HPDE6-E6E7 (cell line): ENCODE data around the gene ARID1B.

Experiments used
- DNase-seq: peaks from one replicate; pipeline ENCODE4 v3.0.0; 2011; ENCODE audit warnings: missing footprints; ENCODE audit errors: extremely low spot score

ARID1B gene

DNA sequence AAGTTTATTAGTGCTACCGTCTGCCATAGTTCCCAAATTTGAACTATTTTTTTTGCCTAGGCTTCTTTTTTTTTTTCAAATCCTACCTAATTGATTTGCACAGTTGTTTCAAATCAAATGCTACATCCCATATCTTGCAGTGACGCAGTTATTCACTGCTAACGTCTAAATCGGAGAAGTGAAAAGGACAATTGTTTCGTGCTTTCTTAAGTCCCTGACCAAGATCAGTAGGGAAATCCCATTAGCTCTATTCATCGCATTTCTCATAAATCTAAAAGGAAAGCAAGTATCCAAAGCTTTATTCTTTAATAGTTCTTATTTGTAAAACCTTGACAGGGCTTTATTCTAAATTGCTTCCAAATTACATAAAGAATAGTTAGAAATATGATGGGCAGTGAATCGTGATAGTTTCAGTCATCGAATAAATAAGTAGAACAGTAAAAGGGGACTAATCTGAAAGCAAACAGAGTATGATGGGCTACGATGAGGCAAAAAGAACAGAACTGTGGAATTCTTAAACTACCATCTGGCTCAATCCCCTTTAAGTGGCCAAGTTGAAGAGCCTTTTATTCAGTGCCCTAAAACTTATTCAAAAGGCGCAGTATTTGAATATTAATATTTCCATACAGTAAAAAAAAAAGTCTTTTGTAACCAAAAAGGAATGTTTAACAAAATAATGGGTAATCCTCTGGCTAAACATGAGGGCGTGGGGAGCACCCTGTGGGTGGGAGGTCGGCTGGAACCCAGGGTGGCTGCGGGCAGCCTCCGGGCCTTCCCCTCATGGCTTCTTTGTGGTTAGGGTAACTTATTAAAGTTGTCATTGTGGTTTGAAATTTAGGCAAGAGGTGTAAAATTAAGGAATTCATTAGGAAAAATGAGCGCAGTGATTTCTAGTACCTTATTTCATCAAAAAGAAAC lies 3.0 kb upstream of the ARID1B start:
- no peak for DNase-seq

DNA sequence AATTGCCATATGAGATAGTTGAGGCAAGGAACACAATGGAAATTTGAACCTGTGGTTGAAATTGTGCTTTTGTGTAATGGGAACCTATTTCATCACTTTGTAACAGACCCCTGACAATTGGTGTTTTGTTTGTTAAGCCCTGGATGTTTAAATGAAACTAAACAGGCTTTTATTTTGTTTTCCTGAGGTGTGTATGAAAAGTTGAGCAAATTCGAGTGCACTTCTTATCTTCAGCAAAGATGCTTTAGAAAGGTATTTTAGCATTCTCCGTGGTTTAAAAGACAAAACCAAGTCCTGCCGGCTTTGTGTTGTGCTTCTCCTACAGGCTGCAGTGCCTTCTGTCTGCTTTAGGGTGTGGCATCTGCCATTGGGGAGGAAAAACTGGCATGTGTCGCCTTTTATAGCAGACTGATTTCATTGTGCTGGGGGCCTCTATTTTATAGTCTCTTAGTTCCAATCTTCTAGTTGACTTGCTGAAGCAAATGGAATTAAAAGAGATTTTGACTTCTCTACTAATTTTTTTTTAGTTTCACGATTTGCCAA lies 2.2 kb upstream of the ARID1B start:
- no peak for DNase-seq

DNA sequence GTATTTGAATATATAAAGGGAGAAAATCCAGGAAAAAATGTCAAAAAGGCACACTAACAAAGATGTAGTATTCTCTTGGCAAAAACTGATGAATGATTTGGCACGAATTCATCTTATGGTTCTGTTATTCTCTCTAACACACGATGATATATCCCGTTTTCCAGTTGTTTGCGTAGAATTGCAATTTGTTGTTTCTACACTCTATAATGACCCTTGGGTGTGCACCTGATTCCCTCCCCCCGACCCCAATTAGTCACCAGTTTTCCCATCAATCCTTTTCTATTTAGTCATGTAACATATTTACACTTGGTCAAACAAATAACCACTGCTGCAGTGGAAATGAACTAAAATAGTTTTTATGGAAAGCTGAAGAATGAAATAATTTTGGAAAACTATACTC lies 1.5 kb upstream of the ARID1B start:
- DNase-seq, result no peak

DNA sequence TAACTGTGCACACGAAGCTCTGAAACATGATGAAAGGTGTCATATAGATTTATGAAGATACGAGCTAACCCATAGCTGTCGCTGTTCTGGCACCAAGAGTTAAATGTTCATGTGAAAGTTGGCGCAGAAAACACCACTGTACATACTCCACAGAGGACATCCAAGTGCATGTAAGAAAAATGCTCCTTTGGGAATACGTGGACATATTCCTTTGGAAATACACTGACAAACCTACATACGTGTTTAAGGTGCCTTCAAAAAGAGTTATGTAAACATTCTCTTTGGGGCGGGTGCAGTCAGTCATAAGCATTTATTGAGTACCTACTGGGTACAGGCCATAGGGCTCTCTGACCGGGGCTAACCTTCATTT lies 723 bp upstream of the ARID1B start:
- DNase-seq, result no peak

DNA sequence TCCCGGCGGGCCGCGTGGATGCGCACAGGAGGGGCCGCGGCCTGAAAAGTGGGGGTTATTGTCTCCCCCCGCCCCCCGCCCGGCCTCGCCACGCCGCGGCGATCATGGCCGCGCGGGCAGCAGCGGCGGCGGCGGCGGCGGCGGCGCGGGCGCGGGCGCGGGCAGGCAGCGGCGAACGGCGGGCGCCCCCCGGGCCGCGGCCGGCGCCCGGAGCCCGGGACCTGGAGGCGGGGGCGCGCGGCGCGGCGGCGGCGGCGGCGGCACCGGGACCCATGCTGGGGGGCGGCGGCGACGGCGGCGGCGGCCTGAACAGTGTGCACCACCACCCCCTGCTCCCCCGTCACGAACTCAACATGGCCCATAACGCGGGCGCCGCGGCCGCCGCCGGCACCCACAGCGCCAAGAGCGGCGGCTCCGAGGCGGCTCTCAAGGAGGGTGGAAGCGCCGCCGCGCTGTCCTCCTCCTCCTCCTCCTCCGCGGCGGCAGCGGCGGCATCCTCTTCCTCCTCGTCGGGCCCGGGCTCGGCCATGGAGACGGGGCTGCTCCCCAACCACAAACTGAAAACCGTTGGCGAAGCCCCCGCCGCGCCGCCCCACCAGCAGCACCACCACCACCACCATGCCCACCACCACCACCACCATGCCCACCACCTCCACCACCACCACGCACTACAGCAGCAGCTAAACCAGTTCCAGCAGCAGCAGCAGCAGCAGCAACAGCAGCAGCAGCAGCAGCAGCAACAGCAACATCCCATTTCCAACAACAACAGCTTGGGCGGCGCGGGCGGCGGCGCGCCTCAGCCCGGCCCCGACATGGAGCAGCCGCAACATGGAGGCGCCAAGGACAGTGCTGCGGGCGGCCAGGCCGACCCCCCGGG lies 637 bp downstream of the ARID1B start:
- DNase-seq, result no peak

DNA sequence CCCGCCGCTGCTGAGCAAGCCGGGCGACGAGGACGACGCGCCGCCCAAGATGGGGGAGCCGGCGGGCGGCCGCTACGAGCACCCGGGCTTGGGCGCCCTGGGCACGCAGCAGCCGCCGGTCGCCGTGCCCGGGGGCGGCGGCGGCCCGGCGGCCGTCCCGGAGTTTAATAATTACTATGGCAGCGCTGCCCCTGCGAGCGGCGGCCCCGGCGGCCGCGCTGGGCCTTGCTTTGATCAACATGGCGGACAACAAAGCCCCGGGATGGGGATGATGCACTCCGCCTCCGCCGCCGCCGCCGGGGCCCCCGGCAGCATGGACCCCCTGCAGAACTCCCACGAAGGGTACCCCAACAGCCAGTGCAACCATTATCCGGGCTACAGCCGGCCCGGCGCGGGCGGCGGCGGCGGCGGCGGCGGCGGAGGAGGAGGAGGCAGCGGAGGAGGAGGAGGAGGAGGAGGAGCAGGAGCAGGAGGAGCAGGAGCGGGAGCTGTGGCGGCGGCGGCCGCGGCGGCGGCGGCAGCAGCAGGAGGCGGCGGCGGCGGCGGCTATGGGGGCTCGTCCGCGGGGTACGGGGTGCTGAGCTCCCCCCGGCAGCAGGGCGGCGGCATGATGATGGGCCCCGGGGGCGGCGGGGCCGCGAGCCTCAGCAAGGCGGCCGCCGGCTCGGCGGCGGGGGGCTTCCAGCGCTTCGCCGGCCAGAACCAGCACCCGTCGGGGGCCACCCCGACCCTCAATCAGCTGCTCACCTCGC lies 1.5 kb downstream of the ARID1B start:
- no peak for DNase-seq

DNA sequence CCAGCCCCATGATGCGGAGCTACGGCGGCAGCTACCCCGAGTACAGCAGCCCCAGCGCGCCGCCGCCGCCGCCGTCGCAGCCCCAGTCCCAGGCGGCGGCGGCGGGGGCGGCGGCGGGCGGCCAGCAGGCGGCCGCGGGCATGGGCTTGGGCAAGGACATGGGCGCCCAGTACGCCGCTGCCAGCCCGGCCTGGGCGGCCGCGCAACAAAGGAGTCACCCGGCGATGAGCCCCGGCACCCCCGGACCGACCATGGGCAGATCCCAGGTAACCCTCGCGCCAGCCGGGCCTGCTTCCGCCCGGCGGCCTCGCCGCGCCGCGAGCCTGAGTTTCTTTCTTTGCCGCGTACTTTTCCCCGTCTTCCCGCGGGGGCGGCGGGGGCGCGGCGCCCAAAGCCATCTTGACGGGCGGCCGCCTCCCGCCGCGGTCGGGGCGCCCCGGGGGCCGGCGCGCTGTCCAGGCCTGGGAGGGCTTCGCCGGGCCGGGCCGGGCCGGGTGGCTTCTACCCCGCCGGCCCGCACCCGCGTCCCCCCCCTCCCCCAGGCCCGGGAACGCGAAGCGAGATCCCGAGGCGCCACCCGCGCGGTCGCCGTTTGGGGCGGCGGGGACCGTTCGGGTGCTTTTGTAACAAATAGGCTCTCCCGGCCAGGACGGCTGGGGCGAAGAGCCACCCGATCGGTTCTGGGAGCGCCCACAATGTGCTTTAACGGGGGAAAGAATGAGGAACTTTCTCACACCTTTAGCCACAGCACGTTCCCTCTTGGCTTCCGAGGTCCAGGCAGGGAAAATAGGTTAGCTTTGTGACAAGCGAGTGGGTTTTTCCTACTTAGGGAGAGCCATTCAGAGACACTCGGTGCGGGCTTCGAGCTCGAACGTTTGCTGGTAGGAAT lies 2.3 kb downstream of the ARID1B start:
- no peak for DNase-seq

DNA sequence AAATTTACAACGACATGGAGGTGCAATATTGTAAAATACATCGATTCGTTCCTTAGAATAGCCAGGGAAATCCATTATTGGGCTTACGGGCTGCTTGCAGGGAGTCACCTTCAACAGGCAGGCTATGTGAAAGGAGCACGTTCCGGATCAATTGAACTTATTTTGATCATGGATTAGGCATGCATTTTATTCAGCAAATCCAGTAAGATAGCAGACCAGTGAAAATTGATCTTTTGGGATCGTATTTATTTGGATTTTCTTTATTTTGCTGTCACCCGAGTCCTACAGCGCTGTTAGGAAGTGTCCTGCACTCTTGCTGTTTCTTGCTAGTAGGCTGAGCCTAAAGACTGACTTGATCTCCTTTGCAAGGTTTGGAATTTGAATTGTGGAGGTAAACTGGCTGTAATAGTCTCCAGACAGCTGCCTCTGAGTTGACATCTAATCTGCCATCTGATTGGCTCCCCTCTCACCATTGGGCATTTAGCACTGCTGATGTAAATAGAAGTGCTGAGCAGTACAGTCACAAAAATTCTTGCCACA lies 3.0 kb downstream of the ARID1B start:
- peak; percentile 70 for DNase-seq

DNA sequence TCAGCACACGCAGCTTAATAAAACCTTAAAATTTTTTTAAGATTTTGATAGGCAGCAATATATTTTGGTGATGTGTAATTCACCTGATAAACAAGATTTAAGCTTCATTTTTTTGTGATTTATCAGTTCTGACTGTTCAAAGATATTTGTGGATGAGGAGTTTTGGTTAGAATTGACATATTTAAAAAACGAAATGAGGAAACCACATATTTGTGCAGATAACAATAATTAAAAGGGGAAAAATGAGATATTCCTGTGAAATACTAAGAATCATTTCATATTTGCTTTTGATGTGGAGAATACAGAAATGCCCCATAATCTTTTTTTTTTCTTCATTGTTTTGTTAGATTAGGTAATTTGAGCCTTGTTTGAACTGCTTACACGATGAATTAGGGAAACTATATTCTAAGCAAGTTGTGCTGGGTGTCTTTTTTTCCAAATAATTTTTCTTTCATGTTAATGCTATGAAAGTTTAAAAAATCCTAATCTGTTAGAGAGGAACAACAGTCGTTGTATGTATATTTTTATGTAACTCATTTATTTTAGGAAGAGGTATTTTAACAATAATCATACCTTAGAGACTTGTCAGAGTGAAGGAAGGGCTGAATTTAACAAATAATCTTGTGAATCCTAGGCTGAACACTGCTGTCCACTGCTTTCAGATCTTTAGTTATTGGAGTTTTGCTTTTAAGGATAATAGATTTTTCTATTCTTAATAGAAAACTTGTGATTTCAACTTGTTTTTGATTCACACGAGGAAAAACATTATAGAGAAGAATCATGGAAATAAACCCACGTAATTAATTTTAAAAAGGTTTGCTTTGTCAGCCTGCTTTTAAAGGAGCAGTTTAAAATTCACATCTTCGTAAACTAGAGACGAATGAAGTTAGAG lies 4.0 kb downstream of the ARID1B start:
- no peak for DNase-seq

DNA sequence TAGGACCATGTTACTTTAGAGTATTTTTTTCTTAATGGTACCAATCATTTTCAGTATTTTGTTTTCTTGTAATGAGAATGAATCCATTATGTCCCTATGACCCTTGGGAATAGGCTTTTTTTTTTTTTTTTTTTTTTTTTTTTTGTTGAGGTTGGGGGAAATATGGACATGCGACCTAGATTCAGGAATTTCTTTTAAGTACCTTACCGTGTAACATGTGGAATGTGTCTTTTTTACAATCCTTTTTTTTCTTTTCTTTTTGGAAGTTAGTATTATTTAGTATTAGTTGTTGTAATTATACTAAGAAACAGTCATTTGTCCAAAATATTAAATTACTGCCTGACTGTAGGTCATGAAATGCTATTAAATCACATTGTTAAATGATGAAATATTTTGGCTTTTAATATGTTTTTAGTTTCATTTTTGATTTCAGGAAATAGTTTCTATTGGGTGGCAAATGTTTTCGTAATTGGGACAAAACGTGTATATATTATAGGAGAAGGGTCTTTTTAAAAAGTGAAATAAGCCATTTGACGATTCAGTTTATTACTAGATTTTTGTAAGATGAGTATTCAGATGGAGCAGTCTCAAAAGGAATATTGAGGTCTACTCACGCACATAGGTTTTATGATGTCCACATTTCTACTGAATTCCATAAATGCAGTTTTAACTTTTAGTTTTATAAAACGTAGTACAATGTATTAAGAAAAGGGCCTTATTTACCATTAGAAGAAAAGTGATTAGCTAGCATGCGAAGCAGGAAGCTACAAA lies 4.9 kb downstream of the ARID1B start:
- no peak for DNase-seq

DNA sequence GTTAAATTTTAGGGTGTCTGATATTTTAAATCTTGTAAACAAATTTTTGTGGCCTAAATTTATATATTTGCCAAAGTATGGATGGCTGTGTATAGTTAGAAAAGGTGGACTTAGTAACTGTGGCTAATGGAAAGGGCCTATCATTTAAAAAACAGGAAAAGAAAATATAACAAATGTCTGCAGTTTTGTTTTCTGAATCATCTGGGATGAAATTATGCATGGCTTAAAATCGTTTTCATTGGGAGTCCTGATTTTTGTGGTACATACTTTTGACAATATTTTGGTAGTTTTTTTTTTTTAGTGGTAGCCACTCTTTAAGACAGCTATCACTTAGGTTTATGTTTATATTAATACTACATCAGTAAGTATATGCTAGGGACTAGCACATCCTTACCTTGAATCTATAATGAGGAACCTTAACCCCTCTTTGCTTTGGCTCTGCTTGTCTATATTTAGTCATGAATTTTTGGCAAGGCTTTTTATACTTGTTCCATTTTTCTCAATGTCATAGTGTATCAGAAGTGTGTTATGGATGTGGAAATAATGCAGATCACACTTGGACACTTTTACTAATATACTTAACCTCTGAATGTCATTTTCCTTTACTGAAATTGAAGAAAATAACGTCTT lies 5.6 kb downstream of the ARID1B start:
- DNase-seq, result no peak

DNA sequence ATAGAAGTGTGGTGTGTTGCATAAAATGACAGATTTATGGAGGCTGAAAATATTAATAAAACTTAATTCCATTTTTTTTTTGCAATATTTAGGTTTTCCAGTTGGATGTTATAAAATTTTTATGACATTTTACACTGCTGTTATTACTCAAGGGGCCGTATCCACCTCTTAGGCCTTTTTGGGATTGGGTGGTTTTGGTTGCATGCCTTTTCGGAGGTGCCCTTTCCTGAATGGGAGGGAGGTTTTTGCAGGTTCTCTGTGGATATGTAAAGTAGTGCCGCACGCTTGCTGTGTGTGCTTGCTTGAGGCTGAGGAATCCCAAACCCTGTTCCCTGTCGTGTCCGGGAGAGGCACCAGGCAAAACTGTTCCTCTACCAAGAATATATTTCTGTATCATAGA lies 6.8 kb downstream of the ARID1B start:
- no peak for DNase-seq

DNA sequence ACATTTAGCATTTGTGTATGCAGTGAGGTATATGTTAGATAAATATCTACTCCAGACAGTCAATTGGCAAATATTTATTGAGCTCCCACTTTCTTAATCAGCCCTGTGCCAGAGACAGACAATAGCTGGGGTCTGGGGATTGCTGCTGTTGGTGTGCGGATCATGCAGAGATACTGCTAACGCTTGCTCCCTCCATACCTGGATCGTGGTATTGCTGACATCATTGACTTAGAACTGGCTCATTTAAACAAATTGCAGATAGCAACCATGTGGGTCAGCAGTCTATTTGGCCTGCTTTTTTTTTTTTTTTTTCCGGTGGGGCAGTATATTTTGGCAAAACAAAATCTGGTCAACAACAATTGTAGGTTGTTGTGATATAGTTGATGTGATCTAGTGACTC lies 9.5 kb downstream of the ARID1B start:
- DNase-seq, result no peak

DNA sequence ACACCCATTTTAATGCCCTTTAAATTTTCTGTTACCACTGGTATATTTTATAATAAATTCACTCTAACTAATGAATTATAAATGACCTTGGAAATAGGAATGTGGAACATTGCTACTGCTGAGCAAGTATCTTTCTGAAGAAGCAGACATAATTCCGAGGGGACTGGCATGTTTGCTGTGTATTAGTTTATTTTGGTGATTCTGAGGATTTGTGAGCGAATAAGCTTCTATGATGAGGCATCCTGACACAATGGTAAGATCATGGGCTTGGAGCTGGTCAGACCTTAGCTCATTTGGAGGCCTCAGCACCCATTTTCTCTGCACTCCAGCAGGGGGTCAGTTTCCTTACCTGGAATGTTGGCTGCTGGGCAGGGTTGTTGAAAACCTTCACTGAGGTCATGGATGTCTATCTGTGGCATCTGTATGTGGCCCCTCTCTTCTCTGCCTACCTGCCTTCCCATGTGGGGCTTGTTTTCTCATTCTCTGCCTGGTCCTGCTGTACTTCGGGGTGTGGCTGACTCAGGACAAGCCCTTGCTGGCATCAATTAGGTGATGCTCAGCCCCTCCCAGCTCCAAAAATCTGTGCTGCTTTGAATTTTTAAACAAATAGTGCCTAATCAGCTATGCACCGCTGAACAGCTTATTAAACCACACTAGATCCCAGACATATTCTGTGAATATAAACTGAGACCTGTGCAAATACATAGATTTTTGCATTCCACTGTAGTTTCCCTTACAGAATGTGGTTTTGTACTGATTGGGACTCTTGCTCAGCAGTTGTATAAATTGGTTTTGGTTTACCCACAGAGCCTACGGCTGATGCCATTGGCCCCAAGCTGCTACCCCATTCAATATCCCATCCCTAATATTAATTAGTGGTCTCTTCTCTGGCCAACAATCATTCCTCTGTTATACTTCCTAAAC lies 10.7 kb downstream of the ARID1B start:
- DNase-seq, result no peak

DNA sequence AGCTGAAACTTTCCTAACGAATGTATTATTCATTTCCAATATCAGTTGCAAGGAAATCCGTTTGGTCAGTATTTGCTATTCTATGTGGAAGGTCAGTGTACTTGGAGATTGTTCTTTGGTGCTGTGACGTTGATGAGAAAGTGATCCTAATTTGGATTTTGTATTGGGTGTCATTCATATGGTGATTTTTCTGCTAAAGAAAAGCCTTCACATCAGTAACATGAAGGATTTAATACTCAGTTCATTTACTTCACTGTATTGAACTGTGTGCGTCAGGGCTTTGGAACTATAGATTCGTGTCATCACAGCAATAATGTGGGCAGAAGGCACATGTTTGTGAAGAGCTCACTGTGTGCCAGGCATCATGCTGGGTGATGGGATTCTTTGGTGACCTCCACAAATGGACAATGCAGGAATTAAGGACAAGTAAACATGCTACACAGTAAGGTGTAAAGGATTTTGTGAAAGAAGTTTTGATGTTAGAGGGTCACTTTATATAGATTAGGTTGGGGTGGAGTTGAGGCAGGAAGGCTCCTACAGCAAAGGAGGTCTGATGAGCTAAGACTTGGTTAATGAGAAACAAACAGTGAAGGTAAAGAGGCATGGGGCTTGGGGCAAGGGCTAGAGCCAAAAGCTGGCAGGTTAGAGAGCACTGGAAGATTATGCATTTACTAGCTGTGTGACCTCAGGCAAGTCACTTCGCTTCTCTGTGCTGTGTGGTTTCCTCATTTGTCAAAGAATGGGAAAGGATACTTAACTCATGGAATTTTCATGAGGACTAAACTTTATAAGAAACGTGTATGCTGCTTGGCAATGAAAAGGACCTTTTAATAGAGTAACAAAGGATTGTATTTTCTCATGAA lies 12.1 kb downstream of the ARID1B start:
- DNase-seq, result no peak

DNA sequence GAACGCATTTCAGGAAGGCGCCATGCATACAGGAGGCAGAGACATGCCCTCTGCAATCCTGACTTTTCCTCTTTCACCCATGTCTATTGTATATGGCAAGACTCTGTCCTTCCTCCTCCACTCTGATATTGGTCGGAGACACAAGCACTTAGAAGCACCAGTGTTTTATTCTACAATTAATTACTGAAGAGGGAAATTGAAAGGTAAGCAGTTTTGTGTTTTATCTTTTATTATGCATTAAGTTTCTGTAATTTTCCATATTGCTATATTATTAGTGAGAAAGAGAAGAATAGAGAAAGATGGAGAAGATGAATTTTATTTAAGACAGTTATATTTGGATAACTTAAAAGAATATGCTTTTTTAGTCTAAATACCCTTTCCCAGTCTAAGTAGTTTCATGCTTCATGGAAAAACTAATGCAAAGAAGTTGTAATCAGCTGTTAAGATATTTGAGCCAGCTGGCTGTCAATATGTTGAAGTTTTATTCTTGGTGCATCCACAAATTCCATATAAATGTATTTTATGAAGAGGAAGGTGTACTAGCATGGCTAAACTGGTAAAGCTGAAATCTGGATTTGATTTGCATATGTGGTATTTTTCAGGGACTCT lies 13.6 kb downstream of the ARID1B start:
- no peak for DNase-seq
